ENCODE measurements around the gene APLP1. TPM values are rescaled to one million over a fixed set of nuclear protein-coding genes. Genes with fewer than 3 reads are reported as not detected.
"Not testable (repeated sequence)": the region's sequence is repeated elsewhere in the genome, so short reads cannot be mapped to it uniquely, and the experiment has no call there.

The APLP1 gene
- total RNA-seq, 3 donors from 2014 or later: 2.6 to 4.2 (median 3.3) TPM

- intact Hi-C loops (cut with DNase I; ENCODE audit: low total_unique reads): no loop called here
- DNase-seq (ENCODE audit: low spot score in 2 of 2): no peak
- H3K4me1 ChIP-seq: peaks cover 0 to 7% of the 10 kb centered on the region in 2 donors
- no peaks in the 10 kb centered on the region for H3K9me3 ChIP-seq
- no peaks in the 10 kb centered on the region for H3K36me3 ChIP-seq
- no peaks in the 10 kb centered on the region for H3K27me3 ChIP-seq
- peak overlapping the region in 1 of 2 donors; percentile 1 for H3K27ac ChIP-seq
- H3K4me3 ChIP-seq: peak overlapping the region; percentile 26 to 42 (median 37)
- TF ChIP-seq POLR2AphosphoS5 (IDR thresholded peaks at IDR 0.05): no peak
- no peak for TF ChIP-seq POLR2A (IDR thresholded peaks at IDR 0.05)
- no peak for TF ChIP-seq CTCF (IDR thresholded peaks at IDR 0.05)
Observed at GRCh38 chr19:35907377-35907745, 39.0 kb downstream of the APLP1 start.

- no peaks in the 10 kb centered on the region for H3K27me3 ChIP-seq
- H3K4me3 ChIP-seq: peak within 1 kb of the TSS; percentile 26 to 42 (median 37)
- H3K36me3 ChIP-seq: no peaks in the 10 kb centered on the region
- H3K9me3 ChIP-seq: no peaks in the 10 kb centered on the region
- TF ChIP-seq POLR2A (IDR thresholded peaks at IDR 0.05) (no peak), POLR2AphosphoS5 (IDR thresholded peaks at IDR 0.05) (no peak), CTCF (IDR thresholded peaks at IDR 0.05) (no peak)
- intact Hi-C loops (cut with DNase I; ENCODE audit: low total_unique reads): no loop called here
- H3K27ac ChIP-seq: peak within 1 kb of the TSS in 1 of 2 donors; percentile 1
- peaks cover 0 to 4% of the 10 kb centered on the region in 2 donors for H3K4me1 ChIP-seq
- DNase-seq (ENCODE audit: low spot score in 2 of 2): no peak
Observed at GRCh38 chr19:35908010-35908441, 39.7 kb downstream of the APLP1 start, which contains the start of gene TYROBP. TYROBP (minus strand) TSS chr19:35908295; CDS start chr19:35908228, 67 bp downstream.

GRCh38 chr19:35908973-35909683, 40.8 kb downstream of the APLP1 start:
- intact Hi-C loops (cut with DNase I; ENCODE audit: low total_unique reads): no loop called here
- DNase-seq (ENCODE audit: low spot score in 2 of 2): peak in 1 of 2 donors; percentile 40
- Histone ChIP-seq H3K27ac (peak overlapping the region in 1 of 2 donors; percentile 55), H3K27me3 (no peaks in the 10 kb centered on the region), H3K4me3 (peak overlapping the region in 1 of 3 donors; percentile 0), H3K36me3 (no peaks in the 10 kb centered on the region), H3K9me3 (no peaks in the 10 kb centered on the region), H3K4me1 (no peaks in the 10 kb centered on the region)
- TF ChIP-seq CTCF (IDR thresholded peaks at IDR 0.05) (no peak), POLR2AphosphoS5 (IDR thresholded peaks at IDR 0.05) (peak in 1 of 3 donors; percentile 13)

GRCh38 chr19:35909684-35910035, 41.3 kb downstream of the APLP1 start:
- Histone ChIP-seq H3K4me1 (no peaks in the 10 kb centered on the region), H3K27ac (peak overlapping the region in 1 of 2 donors; percentile 55), H3K9me3 (no peaks in the 10 kb centered on the region), H3K4me3 (no peak overlapping the region), H3K27me3 (no peaks in the 10 kb centered on the region), H3K36me3 (no peaks in the 10 kb centered on the region)
- no peak for TF ChIP-seq CTCF (IDR thresholded peaks at IDR 0.05)
- intact Hi-C loops (cut with DNase I; ENCODE audit: low total_unique reads): no loop called here
- DNase-seq (ENCODE audit: low spot score in 2 of 2): no peak

- H3K36me3 ChIP-seq; DNase-seq (ENCODE audit: low spot score in 2 of 2); H3K27ac ChIP-seq; H3K4me1 ChIP-seq; H3K27me3 ChIP-seq; H3K9me3 ChIP-seq; H3K4me3 ChIP-seq; intact Hi-C loops (cut with DNase I; ENCODE audit: low total_unique reads): not testable (repeated sequence)
Observed at GRCh38 chr19:35910355-35910754, 42.0 kb downstream of the APLP1 start.
